Calu3 (cell line): ENCODE results near the gene C10orf90. TPM values are rescaled to one million over a fixed set of nuclear protein-coding genes. Genes with fewer than 3 reads are reported as not detected.

Source experiments
- BruUV-seq: library from RNA; stranded (reverse); fragments of 400-500 nt; replicated peaks from 2 replicates; lab custom pipeline; 2021; lab: Mats Ljungman, UMichigan
- CTCF ChIA-PET: fragments of 300-600 bp; sonication (Branson Sonifier 250); formaldehyde crosslinking; loops from one replicate; lab custom pipeline; 2022; ENCODE audit warnings: antibody characterized with exemption; lab: Charles Lee
- DNase-seq: peaks from one replicate; pipeline ENCODE4 v3.0.0; 2022
- H3K27ac Mint-ChIP-seq: one replicate; pipeline ENCODE4 v1.8.0; 2022; ENCODE audit warnings: mixed read lengths; ENCODE audit not compliant: unreplicated experiment
- H3K27me3 Mint-ChIP-seq: one replicate; pipeline ENCODE4 v1.8.0; 2022; ENCODE audit warnings: mixed read lengths; ENCODE audit not compliant: unreplicated experiment
- H3K36me3 Mint-ChIP-seq: one replicate; pipeline ENCODE4 v1.8.0; 2022; ENCODE audit warnings: mild to moderate bottlenecking, moderate library complexity, mixed read lengths; ENCODE audit not compliant: insufficient read depth, unreplicated experiment
- H3K4me1 Mint-ChIP-seq: one replicate; pipeline ENCODE4 v1.8.0; 2022; ENCODE audit warnings: mild to moderate bottlenecking, low read depth, mixed read lengths; ENCODE audit not compliant: unreplicated experiment
- H3K4me3 Mint-ChIP-seq: one replicate; pipeline ENCODE4 v1.8.0; 2022; ENCODE audit warnings: mild to moderate bottlenecking, low read depth, moderate library complexity, mixed read lengths; ENCODE audit not compliant: unreplicated experiment
- H3K9me3 Mint-ChIP-seq: one replicate; pipeline ENCODE4 v1.8.0; 2022; ENCODE audit warnings: low read depth, mixed read lengths; ENCODE audit not compliant: unreplicated experiment
- intact Hi-C: fragments of 100-400 bp; cut with micrococcal nuclease; formaldehyde crosslinking; loops from one replicate; pipeline ENCODE4 v1.10.0; 2022; ENCODE audit not compliant: unreplicated experiment
- total RNA-seq: library from RNA; stranded (reverse); gene quantifications from 2 replicates; pipeline ENCODE4 v1.2.3, GENCODE V29; 2022
- TF ChIP-seq, protein P1 (sequence below): fragments of 200-600 bp; IDR thresholded peaks from one replicate; pipeline ENCODE4 v1.8.0; 2022; ENCODE audit warnings: antibody characterized with exemption; ENCODE audit not compliant: unreplicated experiment

The C10orf90 gene
- total RNA-seq, 1 experiment from 2014 or later, result not detected

DNA sequence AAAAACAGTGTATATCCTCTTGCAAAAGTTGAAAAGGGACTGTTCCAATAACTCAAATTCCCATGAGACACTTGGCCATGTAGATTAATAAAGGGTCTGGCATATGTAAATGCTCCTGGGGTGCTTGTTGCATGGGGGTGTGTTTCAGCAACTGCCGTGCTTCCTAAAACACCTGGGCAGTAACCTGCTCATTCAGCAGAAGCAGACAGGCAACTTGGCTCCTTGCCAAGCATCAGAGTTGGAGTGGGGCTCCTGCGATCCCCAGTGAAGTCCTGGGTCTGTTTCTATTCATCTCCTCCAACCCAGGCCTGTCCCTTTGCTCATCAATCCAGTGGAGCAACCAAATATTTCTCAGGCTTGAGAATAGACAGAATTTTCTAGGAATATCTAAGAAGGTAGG, 240.0 kb downstream of the C10orf90 start:
- BruUV-seq, result no TSS peak
- intact Hi-C loops, result no loop called here
- Mint-ChIP-seq H3K4me3 (no peak overlapping the region), H3K27ac (no peak overlapping the region), H3K27me3 (peaks cover 15% of the 10 kb centered on the region), H3K9me3 (peaks cover 2% of the 10 kb centered on the region), H3K36me3 (no peaks in the 10 kb centered on the region), H3K4me1 (no peaks in the 10 kb centered on the region)
- CTCF ChIA-PET, result no interaction called here
- TF ChIP-seq, protein P1, sequence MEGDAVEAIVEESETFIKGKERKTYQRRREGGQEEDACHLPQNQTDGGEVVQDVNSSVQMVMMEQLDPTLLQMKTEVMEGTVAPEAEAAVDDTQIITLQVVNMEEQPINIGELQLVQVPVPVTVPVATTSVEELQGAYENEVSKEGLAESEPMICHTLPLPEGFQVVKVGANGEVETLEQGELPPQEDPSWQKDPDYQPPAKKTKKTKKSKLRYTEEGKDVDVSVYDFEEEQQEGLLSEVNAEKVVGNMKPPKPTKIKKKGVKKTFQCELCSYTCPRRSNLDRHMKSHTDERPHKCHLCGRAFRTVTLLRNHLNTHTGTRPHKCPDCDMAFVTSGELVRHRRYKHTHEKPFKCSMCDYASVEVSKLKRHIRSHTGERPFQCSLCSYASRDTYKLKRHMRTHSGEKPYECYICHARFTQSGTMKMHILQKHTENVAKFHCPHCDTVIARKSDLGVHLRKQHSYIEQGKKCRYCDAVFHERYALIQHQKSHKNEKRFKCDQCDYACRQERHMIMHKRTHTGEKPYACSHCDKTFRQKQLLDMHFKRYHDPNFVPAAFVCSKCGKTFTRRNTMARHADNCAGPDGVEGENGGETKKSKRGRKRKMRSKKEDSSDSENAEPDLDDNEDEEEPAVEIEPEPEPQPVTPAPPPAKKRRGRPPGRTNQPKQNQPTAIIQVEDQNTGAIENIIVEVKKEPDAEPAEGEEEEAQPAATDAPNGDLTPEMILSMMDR, result no peak
- DNase-seq, result no peak

GRCh38 chr10:126429275-126429674, 241.2 kb downstream of the C10orf90 start:
- Mint-ChIP-seq H3K27ac (no peak overlapping the region), H3K4me1 (peaks cover 3% of the 10 kb centered on the region), H3K9me3 (peaks cover 2% of the 10 kb centered on the region), H3K27me3 (peaks cover 15% of the 10 kb centered on the region), H3K4me3 (no peak overlapping the region), H3K36me3 (no peaks in the 10 kb centered on the region)
- CTCF ChIA-PET, result no interaction called here
- TF ChIP-seq, protein P1, result no peak
- intact Hi-C loops, result no loop called here
- no TSS peak for BruUV-seq
- no peak for DNase-seq

- Mint-ChIP-seq H3K27ac (no peak overlapping the region), H3K4me1 (peaks cover 7% of the 10 kb centered on the region), H3K27me3 (peaks cover 15% of the 10 kb centered on the region), H3K36me3 (no peaks in the 10 kb centered on the region), H3K4me3 (no peak overlapping the region), H3K9me3 (no peaks in the 10 kb centered on the region)
- intact Hi-C loops, result no loop called here
- TF ChIP-seq, protein P1, result no peak
- CTCF ChIA-PET, result no interaction called here
- BruUV-seq, result no TSS peak
- no peak for DNase-seq
Measured at GRCh38 chr10:126425489-126426065, 244.9 kb downstream of the C10orf90 start.

DNA sequence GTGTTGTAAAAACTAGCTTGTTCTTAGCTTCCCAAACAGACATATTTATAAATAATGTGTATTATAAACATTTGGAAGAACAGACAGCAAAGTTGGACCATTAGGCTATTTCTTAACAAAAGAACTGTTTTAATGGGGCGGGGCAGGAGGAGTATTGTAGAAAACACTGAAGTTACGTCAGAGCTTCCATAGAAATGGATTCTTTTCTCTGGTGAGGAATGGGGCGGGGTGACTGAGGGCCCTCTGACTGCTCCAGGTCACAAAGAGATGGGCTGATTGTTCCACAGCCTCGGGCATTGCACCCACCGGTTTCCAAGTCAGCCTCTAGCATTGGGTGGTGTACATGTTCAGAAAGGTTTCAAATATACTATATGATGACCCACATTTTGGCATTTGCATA, 245.5 kb downstream of the C10orf90 start:
- peaks cover 7% of the 10 kb centered on the region for H3K4me1 Mint-ChIP-seq
- DNase-seq, result no peak
- H3K9me3 Mint-ChIP-seq, result no peaks in the 10 kb centered on the region
- no peak overlapping the region for H3K27ac Mint-ChIP-seq
- BruUV-seq, result no TSS peak
- TF ChIP-seq, protein P1, result no peak
- H3K4me3 Mint-ChIP-seq, result no peak overlapping the region
- no peaks in the 10 kb centered on the region for H3K36me3 Mint-ChIP-seq
- intact Hi-C loops, result no loop called here
- H3K27me3 Mint-ChIP-seq, result peaks cover 15% of the 10 kb centered on the region
- CTCF ChIA-PET, result no interaction called here
